B cell (primary cell): Measurements from ENCODE around the gene PLIN4. TPM values are rescaled to one million over a fixed set of nuclear protein-coding genes. Genes with fewer than 3 reads are reported as not detected.

ENCODE experiments used
- ATAC-seq: fragments of 200-7000 bp; cut with Tn5 transposase; one replicate; pipeline ENCODE4 v1.10.0; 2021; ENCODE audit warnings: low read depth, mild to moderate bottlenecking, moderate number of reproducible peaks, moderate library complexity
- CTCF ChIA-PET: fragments of 350-600 bp; sonication (Branson Sonifier 250); formaldehyde crosslinking; loops from one replicate; lab custom pipeline; 2021; ENCODE audit warnings: antibody characterized with exemption, inconsistent platforms; lab: Charles Lee
- POLR2A ChIA-PET: fragments of 350-600 bp; sonication (Branson Sonifier 250); formaldehyde crosslinking; loops from one replicate; lab custom pipeline; 2021; ENCODE audit warnings: antibody characterized with exemption; lab: Charles Lee
- DNase-seq: peaks from one replicate; pipeline ENCODE4 v3.0.0; 2013
- H2AFZ ChIP-seq: 2 replicates; pipeline ENCODE4 v1.6.1; 2012; ENCODE audit warnings: mild to moderate bottlenecking, low read depth, low read length; ENCODE audit not compliant: insufficient read depth, poor library complexity, severe bottlenecking
- H3K27ac ChIP-seq, 2 donors: 1 replicate in 1 of 2; 2 replicates in 1 of 2; pipeline ENCODE4 v1.5.1; 2012 to 2013; ENCODE audit warnings: low read length in 2 of 2, mild to moderate bottlenecking in 2 of 2, moderate library complexity in 1 of 2
- H3K27me3 ChIP-seq, 4 experiments: fragments of 200-600 bp in 1 of 4; sonication (generic) in 1 of 4; replicated peaks in 1 of 4; 1 replicate in 2 of 4; 2 replicates in 2 of 4; pipeline versions ENCODE4 v1.6.1 to v1.7.0; 2013 to 2016; ENCODE audit warnings: low read length in 3 of 4, mild to moderate bottlenecking in 2 of 4, mixed read lengths in 1 of 4, moderate library complexity in 1 of 4; ENCODE audit not compliant: insufficient read depth in 4 of 4, control insufficient read depth in 3 of 4; ENCODE audit errors: control extremely low read depth in 1 of 4
- H3K36me3 ChIP-seq, 2 experiments: replicated peaks in 1 of 2; 1 replicate in 1 of 2; 2 replicates in 1 of 2; pipeline versions ENCODE4 v1.6.1 to v1.7.1; 2013; ENCODE audit warnings: low read length in 1 of 2; ENCODE audit not compliant: insufficient read depth in 2 of 2, control insufficient read depth in 1 of 2; ENCODE audit errors: control extremely low read depth in 1 of 2, extremely low read depth in 1 of 2
- H3K4me1 ChIP-seq, 2 donors: fragments of 200-600 bp in 1 of 2; sonication (generic) in 1 of 2; 1 replicate in 1 of 2; 2 replicates in 1 of 2; pipeline versions ENCODE4 v1.5.1 to v1.6.1; 2013 to 2017; ENCODE audit warnings: low read length in 2 of 2; ENCODE audit not compliant: control insufficient read depth in 2 of 2, insufficient read depth in 2 of 2
- H3K4me2 ChIP-seq: replicated peaks from 2 replicates; pipeline ENCODE3; 2012; ENCODE audit warnings: mild to moderate bottlenecking, low read depth, low read length; ENCODE audit not compliant: poor library complexity, severe bottlenecking
- H3K4me3 ChIP-seq, 5 experiments: fragments of 200-600 bp in 1 of 5; sonication (generic) in 1 of 5; 1 replicate in 3 of 5; 2 replicates in 2 of 5; pipeline versions ENCODE4 v1.5.1 to v1.7.0; 2011 to 2016; ENCODE audit warnings: low read length in 4 of 5, mild to moderate bottlenecking in 4 of 5, low read depth in 2 of 5, control low read depth in 1 of 5, moderate library complexity in 1 of 5; ENCODE audit not compliant: insufficient read depth in 1 of 5; ENCODE audit errors: control extremely low read depth in 1 of 5, extremely low read depth in 1 of 5
- H3K79me2 ChIP-seq: fragments of 200-600 bp; sonication (generic); one replicate; pipeline ENCODE4 v1.6.0; 2016; ENCODE audit warnings: low read length; ENCODE audit not compliant: control insufficient read depth, insufficient read depth
- H3K9ac ChIP-seq: fragments of 200-600 bp; sonication (generic); 2 replicates; pipeline ENCODE4 v1.6.1; 2017; ENCODE audit warnings: mild to moderate bottlenecking, low read length, moderate library complexity
- H3K9me3 ChIP-seq, 3 donors: one replicate each; pipeline versions ENCODE4 v1.6.1 to v1.7.1; 2013; ENCODE audit warnings: low read length in 2 of 3; ENCODE audit not compliant: control insufficient read depth in 2 of 3, insufficient read depth in 1 of 3; ENCODE audit errors: control extremely low read depth in 1 of 3
- H4K20me1 ChIP-seq: 2 replicates; pipeline ENCODE4 v1.6.0; 2012; ENCODE audit warnings: mild to moderate bottlenecking, low read length; ENCODE audit not compliant: insufficient read depth, control insufficient read depth, poor library complexity, severe bottlenecking
- H3K27ac Mint-ChIP-seq: one replicate; pipeline ENCODE4 v1.8.0; 2021; ENCODE audit warnings: mixed read lengths
- H3K27me3 Mint-ChIP-seq: one replicate; pipeline ENCODE4 v1.8.0; 2021; ENCODE audit warnings: mixed read lengths
- H3K4me1 Mint-ChIP-seq: one replicate; pipeline ENCODE4 v1.8.0; 2021; ENCODE audit warnings: mixed read lengths
- H3K4me3 Mint-ChIP-seq: one replicate; pipeline ENCODE4 v1.8.0; 2021; ENCODE audit warnings: mixed read lengths
- H3K9me3 Mint-ChIP-seq: one replicate; pipeline ENCODE4 v1.8.0; 2022; ENCODE audit warnings: mixed read lengths; ENCODE audit not compliant: insufficient read depth
- CTCF ChIP-seq: fragments of 200-600 bp; IDR thresholded peaks from one replicate; pipeline ENCODE4 v1.8.0; 2022; ENCODE audit warnings: antibody characterized with exemption, mild to moderate bottlenecking
- EZH2 ChIP-seq: IDR thresholded peaks from 2 replicates; pipeline ENCODE4 v1.6.1; 2012; ENCODE audit warnings: borderline replicate concordance, low read depth, mild to moderate bottlenecking, moderate library complexity, low read length; ENCODE audit not compliant: insufficient read depth, poor library complexity, severe bottlenecking
- WGBS: methylation state at CpG from one replicate; pipeline ENCODE4 v1.1.5; 2013; ENCODE audit warnings: missing lambda C conversion rate; ENCODE audit not compliant: insufficient coverage; 5-methylcytosine and 5-hydroxymethylcytosine counted together
- intact Hi-C: fragments of 100-400 bp; cut with micrococcal nuclease; formaldehyde crosslinking; loops from one replicate; pipeline ENCODE4 v1.10.0; 2022
- polyA plus RNA-seq: library from polyadenylated mRNA; depleted of rRNA; stranded (reverse); fragments of >200 nt; gene quantifications from 2 replicates; pipeline ENCODE4 v1.2.3, GENCODE V29; 2012
- total RNA-seq, 2 donors: library from RNA; stranded (reverse); fragments of 120-200 nt in 1 of 2; gene quantifications; 1 replicate in 1 of 2; 2 replicates in 1 of 2; pipeline versions ENCODE4 v1.2.3 to v1.2.4, GENCODE V29; 2013 to 2022

Gene PLIN4
- total and polyA plus RNA-seq, 2 donors (not counting 1 experiment from before 2014, with no cell fraction given) = 0.04 to 0.07 TPM

- Histone ChIP-seq H3K79me2 (no peaks in the 10 kb centered on the region), H3K4me2 (no peak overlapping the region), H4K20me1 (no peaks in the 10 kb centered on the region), H3K36me3 (no peaks in the 10 kb centered on the region), H3K4me3 (no peak overlapping the region), H3K27me3 (no peaks in the 10 kb centered on the region), H2AFZ (no peak overlapping the region), H3K9me3 (peaks cover 0 to 14% (median 0%) of the 10 kb centered on the region in 3 donors), H3K4me1 (no peaks in the 10 kb centered on the region), H3K9ac (no peak overlapping the region), H3K27ac (no peak overlapping the region)
- Mint-ChIP-seq H3K4me1 (no peaks in the 10 kb centered on the region), H3K4me3 (no peak overlapping the region), H3K9me3 (no peaks in the 10 kb centered on the region), H3K27ac (no peak overlapping the region), H3K27me3 (peaks cover 13% of the 10 kb centered on the region)
- ATAC-seq (no peak), DNase-seq (no peak)
- intact Hi-C loops = no loop called here
- 95% methylated on average over 18 of the region's 18 CpGs for WGBS
- ChIA-PET POLR2A (no interaction called here), CTCF (no interaction called here)
- TF ChIP-seq CTCF (no peak), EZH2 (no peak)
Measured at GRCh38 chr19:4552525-4552819, 34.2 kb upstream of the PLIN4 start.

GRCh38 chr19:4550479-4551050 is 32.3 kb upstream of the PLIN4 start:
- no peak overlapping the region for H3K9ac ChIP-seq
- H3K4me3 ChIP-seq = no peak overlapping the region
- DNase-seq = no peak
- H3K4me1 Mint-ChIP-seq = no peaks in the 10 kb centered on the region
- no peak for ATAC-seq
- H3K36me3 ChIP-seq = no peaks in the 10 kb centered on the region
- H3K4me3 Mint-ChIP-seq = no peak overlapping the region
- CTCF ChIA-PET = no interaction called here
- H3K27ac Mint-ChIP-seq = no peak overlapping the region
- H2AFZ ChIP-seq = no peak overlapping the region
- no peaks in the 10 kb centered on the region for H3K4me1 ChIP-seq
- WGBS = 88% methylated on average over 21 of the region's 26 CpGs
- no peak for TF ChIP-seq EZH2
- TF ChIP-seq CTCF = no peak
- no peaks in the 10 kb centered on the region for H4K20me1 ChIP-seq
- H3K27me3 ChIP-seq = no peaks in the 10 kb centered on the region
- intact Hi-C loops = no loop called here
- no peaks in the 10 kb centered on the region for H3K9me3 Mint-ChIP-seq
- no peaks in the 10 kb centered on the region for H3K79me2 ChIP-seq
- peaks cover 0 to 8% (median 0%) of the 10 kb centered on the region in 3 donors for H3K9me3 ChIP-seq
- no peak overlapping the region for H3K27ac ChIP-seq
- POLR2A ChIA-PET = no interaction called here
- peaks cover 13% of the 10 kb centered on the region for H3K27me3 Mint-ChIP-seq
- H3K4me2 ChIP-seq = no peak overlapping the region
